Adrenal gland (tissue), 5 donors: ENCODE data around the gene RNF128.

Experiments
- CTCF ChIP-seq, 6 experiments: fragments of 450-650 bp in 4 of 6; fragments of 200-600 bp in 2 of 6; sonication (generic) in 1 of 6; IDR thresholded peaks; 1 replicate in 5 of 6; 2 replicates in 1 of 6; pipeline versions ENCODE4 v1.5.1 to v1.8.0; 2016 to 2021; ENCODE audit warnings: antibody characterized with exemption in 6 of 6, mild to moderate bottlenecking in 2 of 6, moderate library complexity in 1 of 6
- POLR2A ChIP-seq, 2 donors: fragments of 450-650 bp; IDR thresholded peaks; one replicate each; pipeline ENCODE4 v1.6.1; 2017; ENCODE audit warnings: antibody characterized with exemption in 2 of 2, mild to moderate bottlenecking in 2 of 2, moderate library complexity in 1 of 2
- donor health status: DM: no; HTN: no; CAD: no.

- no peak for TF ChIP-seq POLR2A (IDR thresholded peaks at IDR 0.05)
- no peak for TF ChIP-seq CTCF (IDR thresholded peaks at IDR 0.05)
Observed at GRCh38 chrX:106734827-106735226, 8.3 kb downstream of the RNF128 start.
